NOMO-1 treated with DMSO at 0.1 percent for 48 hours (cell line): ENCODE data around the gene HLA-DPB1.
"Not testable (repeated sequence)": the region's sequence is repeated elsewhere in the genome, so short reads cannot be mapped to it uniquely, and the experiment has no call there.

Experiments
- DNase-seq: peaks from one replicate; lab custom pipeline; 2025; ENCODE audit not compliant: unreplicated experiment; lab: John Stamatoyannopoulos, UW

The HLA-DPB1 gene

GRCh38 chr6:33101121-33101737 is 25.4 kb downstream of the HLA-DPB1 start:
- DNase-seq: not testable (repeated sequence)

- DNase-seq: no peak
Measured at GRCh38 chr6:33103776-33104175, 28.0 kb downstream of the HLA-DPB1 start.

GRCh38 chr6:33104887-33105286 is 29.1 kb downstream of the HLA-DPB1 start:
- DNase-seq: no peak

DNA sequence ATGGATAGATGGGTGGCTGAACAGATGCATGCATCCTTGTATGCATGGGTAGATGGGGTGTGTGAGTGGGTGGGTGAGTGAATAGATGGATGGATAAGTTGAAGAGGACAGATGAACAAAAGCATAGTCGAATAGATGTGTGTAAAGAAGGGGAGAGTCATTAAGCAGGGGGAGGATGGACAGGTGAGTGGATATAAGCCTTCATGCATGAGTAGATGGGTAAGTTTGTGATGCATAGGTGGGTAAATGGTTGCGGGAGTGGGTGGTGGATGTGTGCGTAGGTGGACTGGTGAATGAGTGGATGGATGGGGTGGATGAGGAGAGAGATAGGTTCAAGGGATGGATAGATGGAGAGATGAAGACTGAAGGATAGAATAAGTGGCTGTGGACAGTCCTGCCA is 29.6 kb downstream of the HLA-DPB1 start:
- DNase-seq: no peak

DNA sequence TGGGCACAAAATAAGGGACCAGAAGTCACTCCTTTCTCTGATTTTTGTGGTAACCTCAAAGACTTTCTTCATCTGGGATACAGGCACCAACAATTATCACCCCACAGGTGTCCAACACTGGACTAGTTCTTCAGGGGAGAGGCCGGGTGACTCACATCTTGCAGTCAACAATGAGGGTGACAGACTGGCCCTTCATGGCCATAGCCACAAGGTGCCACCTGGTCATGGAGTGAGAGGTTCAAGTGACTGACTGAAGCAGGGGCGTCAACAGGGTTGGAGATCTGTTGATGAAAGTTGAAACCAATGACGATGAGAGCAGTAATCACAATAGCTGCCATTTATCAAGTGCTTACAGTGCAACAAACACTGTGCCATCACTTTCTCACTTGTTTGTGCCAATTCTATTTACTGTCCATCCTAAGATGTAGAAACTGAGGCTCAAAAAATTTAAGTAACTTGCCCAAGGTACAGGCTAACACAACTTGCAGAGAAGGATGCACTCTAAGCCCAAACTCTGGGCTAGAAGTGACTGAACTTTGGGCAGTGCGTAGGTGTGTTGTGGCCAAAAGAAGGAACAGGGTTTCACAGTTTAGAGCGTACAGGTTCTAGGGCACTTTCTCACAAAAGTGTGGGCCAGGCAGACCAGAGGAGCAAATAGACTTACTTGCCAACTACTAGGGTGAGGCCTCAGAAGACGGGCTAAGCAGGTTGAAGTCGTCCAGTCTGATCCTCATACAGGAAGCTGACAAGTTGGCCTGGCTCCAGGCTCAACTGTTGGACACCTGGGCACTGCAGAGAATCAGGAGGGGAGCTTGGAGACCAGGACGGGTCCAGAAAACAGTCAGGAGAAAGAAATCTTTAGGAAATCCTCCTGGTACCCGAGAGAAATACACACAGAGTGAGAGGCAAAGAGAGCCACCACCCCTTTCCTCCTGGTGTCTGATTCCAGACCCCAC is 30.4 kb downstream of the HLA-DPB1 start:
- DNase-seq: no peak

GRCh38 chr6:33107641-33108040 is 31.9 kb downstream of the HLA-DPB1 start:
- DNase-seq: peak; percentile 39

DNA sequence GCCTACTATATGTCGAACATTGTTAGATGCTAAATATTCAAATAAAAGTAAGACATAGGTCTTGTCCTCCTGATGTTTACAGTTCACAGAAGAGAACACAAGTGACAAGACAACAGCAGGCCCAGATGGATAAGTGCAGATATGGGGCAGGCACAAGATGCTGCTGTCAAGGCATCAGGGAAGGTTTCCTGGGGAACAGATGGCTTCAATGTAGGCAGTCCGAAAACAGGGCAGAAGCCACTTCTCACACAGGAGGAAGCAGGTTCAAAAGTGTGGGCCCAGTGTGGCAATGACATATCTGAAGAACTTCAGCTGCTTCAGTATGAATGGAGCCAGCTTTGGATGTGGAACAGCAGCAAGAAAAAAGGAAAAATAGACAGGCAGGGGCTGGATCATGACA is 32.5 kb downstream of the HLA-DPB1 start:
- DNase-seq: no peak

DNA sequence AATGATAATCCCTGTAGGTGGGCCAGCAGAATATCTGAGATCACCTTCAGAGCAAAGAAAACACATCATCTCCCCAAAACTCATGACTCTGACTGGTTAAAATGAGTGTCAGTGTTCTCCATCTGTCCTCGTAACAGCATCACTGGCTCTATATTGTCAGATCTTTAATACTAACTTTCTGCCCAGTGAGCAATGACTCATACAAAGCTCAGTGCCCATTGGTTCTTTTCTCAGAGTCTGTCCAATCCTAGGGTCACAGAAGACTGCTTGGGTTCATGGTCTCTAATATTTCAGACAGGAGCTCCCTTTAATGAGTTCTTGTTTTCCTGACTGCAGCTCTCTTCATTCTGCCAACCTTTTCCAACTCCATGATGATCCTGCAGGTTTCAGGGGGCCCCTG is 36.4 kb downstream of the HLA-DPB1 start:
- DNase-seq: peak; percentile 41

GRCh38 chr6:33113755-33114154 is 38.0 kb downstream of the HLA-DPB1 start:
- DNase-seq: no peak

DNA sequence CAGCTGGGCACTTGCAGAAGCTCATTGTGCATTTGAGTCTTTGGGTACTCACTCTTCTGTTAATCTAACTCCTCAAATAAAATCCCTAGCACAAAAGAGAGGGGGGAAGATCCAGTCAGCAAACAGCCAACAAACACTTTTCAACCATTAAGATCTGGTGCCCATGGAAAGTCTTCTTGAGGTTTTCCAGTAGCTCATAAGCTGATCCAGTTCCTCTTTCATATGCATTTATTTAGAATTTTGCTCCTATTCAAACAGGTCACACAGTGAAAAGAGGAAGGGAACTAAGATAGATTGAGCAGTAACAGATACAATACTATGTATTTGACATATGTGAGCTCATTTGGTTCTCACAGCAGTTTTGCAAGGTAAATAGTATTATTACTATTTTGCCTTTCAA is 38.6 kb downstream of the HLA-DPB1 start:
- peak; percentile 86 for DNase-seq

DNA sequence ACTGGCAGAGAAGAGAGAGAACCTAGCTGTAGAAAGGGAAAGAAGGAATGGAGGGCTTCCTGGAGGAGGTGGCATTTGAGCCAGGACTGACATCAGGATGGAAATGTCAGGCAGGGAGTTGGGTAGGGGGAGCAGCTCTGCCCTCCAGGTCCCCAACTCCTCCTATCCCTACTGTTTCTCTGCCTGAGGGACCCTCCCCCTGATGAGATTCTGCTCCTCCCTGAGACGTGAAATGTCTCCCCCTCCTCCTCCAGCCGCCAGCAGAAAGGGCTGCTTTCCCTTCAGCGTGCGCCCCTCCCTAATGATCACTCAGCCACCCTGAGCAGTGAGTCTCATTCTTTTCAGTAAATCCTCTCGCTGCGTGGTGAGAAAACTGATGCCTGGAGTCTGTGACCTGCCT is 40.6 kb downstream of the HLA-DPB1 start:
- no peak for DNase-seq

- DNase-seq: no peak
Measured at GRCh38 chr6:33116841-33117711, 41.3 kb downstream of the HLA-DPB1 start.

DNA sequence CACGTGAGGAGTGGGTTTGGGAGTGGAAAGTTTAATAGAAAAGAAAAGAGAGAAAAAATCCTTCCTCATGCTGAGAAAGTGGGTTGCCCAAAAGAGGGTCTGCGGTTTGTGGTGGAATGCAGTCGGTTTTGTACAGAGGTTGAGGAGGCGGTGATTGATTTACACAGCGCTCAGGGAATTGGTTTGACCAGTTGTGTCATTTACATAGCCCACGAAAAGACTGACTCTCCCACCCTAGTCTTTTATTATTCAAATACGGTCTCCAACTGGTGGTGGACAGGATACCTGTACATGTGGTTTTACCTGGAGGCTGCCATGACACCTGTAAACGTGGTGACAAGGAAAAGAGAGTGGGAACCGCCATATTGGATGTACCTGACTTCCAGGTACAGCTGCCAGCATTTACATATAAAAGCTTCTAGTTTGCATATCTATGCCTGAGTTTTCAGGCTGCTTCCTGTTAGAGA is 42.1 kb downstream of the HLA-DPB1 start:
- DNase-seq: no peak

- peak; percentile 59 for DNase-seq
Measured at GRCh38 chr6:33118525-33119123, 42.8 kb downstream of the HLA-DPB1 start.

GRCh38 chr6:33120001-33120400 is 44.2 kb downstream of the HLA-DPB1 start:
- DNase-seq: no peak

DNA sequence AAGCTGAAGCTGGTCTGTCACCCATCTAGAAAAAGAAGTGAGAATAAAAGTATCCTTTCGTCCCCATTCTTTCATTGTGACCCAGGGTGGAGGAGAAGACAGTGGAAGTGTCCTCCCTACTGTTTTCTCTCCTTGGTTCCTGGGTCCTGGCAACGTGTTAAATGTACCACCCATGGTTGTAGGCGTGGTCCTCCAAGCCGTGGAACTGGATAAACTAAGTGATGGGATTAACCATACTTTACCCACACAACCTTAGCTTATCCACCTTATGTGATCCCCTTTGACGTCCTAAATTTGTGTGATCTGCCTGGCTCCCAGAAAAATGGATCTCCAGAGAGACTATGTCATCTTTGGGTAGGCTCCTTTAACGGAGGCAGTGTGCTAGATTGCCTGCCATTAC is 47.4 kb downstream of the HLA-DPB1 start:
- no peak for DNase-seq

DNA sequence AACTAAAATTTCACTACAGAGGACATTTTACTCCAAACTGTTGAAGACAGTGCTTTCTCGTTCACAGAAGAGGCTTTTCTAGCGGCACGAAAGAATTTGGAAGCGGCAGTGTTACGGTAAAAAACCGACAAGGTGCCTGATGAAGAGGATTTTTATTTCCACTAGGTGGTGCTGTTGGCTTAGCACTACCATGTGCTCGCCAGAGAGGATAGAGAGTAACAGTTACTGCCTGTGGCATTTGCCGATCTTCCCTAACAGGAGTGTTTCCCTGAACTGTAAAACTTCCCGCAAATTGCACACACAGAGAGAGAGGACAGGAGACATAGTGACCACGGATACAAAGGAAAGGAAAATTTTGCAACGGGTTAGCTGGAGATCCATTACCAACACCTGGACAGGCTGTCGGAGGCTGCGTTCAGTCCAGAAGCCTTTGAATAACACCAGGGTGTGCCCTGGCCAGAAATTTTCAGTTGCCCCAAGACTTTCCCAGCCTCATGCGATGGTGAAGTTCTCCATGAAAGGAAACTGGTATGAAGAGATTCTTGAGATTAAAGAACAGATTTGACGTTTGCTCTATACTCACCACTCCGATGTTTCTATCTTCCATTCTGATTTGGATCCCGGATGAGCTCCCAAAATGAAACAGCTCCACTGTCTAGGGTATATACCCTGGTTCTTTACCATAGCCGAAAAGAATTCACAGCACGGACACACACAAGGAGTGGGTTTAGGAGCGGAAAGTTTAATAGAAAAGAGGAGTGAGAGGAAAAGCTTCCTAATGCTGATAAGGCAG is 48.1 kb downstream of the HLA-DPB1 start:
- DNase-seq: peak; percentile 66

DNA sequence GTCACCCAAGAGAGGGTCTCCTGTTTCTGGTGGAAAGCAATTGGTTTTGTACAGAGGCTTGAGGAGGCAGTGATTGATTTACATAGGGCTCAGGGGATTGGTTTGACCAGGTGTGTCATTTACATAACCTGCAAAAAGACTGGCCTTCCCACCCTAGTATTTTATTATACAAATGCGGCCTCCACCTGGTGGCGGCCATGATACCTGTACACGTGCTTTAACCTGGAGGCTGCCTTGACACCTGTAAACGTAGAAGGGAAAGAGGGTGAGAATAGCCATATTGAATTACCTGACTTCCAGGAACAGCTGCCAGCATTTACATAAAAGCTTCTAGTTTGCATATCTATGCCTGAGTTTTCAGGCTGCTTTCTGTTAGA is 48.7 kb downstream of the HLA-DPB1 start:
- no peak for DNase-seq

DNA sequence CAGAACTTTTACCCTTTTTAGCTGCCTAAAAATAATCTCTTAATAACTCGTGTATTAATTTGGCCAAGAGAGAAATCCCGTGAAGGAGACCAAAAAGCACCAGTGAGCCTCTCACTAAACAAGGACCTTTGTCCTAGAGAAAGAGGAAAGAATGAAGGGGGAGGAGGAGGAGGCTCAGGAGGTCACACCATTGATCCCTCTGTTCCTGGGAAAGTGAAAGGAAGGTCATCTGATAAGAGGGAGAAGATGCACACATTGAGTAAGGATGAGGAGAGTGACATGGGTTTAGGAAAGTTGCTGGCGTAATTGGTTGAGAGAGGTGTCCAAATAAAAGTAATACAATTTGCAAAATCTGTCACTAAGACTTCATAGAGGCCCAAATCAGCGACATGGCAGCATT is 49.2 kb downstream of the HLA-DPB1 start:
- no peak for DNase-seq

DNA sequence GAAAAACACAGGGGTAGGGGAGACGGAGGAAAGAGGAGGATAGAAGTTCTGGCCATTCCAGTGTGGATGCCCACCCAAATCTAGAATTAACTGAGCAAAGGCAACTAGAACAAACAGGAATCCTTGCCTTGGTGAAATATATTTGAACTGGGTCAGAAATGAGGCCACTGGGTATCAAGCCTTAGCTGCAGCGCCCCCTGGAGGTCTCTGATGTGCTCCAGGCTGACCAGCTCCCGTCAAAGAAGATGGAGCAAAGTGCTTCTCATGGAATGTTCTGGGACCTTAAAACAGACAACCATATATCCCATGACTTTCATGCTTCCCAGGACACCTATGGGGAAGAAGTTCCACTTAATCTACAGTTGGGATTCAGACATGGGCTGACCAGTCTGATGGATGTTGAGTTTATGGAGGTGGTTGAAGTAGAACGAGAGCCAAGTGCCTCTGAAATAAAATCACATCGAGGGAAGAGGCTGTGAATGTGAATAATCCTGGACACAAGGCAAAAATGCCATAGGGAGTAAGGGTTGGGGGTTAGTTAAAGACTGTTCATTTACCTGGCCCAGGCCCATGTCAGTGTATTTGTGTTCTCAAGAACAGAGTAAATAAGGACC is 50.4 kb downstream of the HLA-DPB1 start:
- DNase-seq: peak; percentile 69
